A549 treated with CpdA at 1 μM for 4 hours (cell line): ENCODE data around the gene XAGE2. TPM values are rescaled to one million over a fixed set of nuclear protein-coding genes. Genes with fewer than 3 reads are reported as not detected.

Experiments
- total RNA-seq: library from RNA; stranded (reverse); fragments of 200-300 nt; extraction: Qiagen RNA extraction; gene quantifications from 5 replicates; pipeline ENCODE4 v1.2.3, GENCODE V29; 2022; ENCODE audit warnings: low read depth

Gene XAGE2, protein sequence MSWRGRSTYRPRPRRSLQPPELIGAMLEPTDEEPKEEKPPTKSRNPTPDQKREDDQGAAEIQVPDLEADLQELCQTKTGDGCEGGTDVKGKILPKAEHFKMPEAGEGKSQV
- total RNA-seq: not detected in 5 replicates

DNA sequence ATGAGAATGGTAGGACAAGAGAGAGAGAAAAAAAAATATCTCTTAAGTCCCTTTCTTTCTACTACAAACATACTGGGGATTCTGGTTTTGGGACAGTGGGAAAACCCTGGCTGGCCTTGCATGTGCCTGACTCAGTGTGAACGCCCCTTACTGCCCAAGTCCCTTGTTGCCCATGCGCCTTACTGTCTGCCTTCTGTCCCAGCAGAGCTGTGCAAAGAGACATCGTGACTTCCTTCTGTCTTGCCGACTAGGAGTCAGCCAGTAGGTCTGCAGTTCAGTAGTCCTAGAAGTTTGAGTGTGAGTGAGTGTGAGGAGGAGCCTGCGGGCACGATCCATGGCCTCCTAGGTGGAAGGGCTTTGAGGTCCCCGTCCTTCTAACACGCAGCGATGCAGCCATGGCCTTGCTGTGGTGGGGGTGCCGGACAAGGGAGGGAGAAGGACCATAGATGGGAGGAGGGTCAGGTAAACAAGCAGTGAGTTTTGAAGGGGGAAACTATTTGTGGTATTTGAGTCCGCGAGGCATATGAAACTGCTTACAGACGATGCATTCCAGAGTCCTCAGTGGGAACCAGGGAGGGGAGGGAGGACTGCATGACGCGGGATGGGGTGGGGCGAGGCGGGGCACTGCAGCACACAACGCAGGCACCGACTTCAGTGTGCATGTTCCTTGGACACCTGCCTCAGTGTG, at the start of gene XAGE2:
TSS of gene XAGE2 (plus strand) at position 654 of the 688 bp plus-strand sequence. CDS start 994 bp downstream, outside the sequence.

Other genes starting within 250 kb of the XAGE2 start
- gene MAGED4, start 184.1 kb upstream of the XAGE2 start, total RNA-seq: 3.2 to 12.0 TPM (median 7.7 TPM) in 5 replicates
- gene XAGE1A, start 126.8 kb downstream of the XAGE2 start, total RNA-seq: 9.8 to 33.2 TPM (median 25.3 TPM) in 4 of 5 replicates, not detected in the other
- 191 to 316 TPM (median 215 TPM) in 5 replicates for gene XAGE1B, start 148.0 kb downstream of the XAGE2 start, total RNA-seq